ENCODE measurements around the gene CR1L.
"Not testable (repeated sequence)": the region's sequence is repeated elsewhere in the genome, so short reads cannot be mapped to it uniquely, and the experiment has no call there.

Gene CR1L

DNA sequence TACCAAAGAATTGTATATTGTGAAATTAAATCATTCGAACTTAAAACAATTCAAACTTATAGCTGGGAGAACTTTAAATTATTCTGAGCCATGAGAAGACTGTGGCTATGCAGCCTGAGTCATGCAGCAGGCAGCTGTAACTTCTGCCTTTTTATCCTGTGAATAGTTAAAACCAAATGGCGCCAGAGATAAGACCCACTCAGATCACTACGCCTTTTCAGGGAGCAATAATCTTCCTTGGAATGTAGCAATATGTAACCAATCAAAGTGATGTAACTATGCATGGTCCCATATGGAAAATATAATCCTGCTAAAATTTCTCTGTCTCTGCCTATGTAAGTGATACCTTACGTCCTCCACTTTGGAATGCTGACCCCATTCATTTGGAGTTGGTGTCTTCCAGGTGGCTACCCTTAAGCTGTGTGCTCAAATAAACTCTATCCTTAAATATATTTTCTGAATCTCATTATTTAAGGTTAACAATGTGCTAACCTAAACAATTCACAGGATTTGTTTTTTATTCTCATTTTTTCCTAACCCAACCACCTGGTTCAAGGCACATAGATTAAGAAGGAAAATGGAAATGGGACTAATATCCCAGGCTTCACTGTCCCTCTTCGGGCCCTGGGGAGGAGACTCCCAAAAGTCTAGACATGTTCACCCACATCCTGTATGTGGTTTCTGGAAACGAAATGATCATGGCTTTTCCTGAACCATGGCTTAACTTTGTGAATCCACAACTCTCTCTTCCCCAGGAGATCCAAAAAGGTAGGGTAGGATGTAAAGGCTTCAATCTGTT, 35.9 kb downstream of the CR1L start:
- not testable (repeated sequence) for DNase-seq (ENCODE audit: low read depth, low spot score)

DNA sequence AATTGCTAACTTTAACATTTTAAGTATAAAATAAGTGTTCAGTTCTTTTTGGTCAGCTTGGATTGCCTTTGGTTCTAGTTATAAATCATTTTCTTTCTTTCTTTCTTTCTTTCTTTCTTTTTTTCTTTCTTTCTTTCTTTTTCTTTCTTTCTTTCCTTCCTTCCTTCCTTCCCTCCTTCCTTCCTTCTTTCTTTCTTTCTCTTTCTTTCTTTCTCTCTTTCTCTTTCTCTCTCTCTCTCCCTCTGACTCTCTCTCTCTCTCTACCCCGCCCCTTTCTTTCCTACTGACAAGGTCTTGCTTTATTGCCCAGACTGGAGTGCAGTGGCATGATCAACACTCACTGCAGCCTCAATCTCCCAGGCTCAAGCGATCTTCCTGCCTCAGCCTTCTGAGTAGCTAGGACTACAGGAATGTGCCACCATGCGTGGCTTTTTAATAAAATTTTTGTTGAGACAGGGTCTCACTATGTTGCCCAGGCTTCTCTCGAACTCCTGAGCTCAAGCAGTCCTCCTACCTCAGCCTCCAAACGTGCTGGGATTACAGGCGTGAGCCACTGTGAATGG, 38.0 kb downstream of the CR1L start:
- not testable (repeated sequence) for DNase-seq (ENCODE audit: low read depth, low spot score)

DNA sequence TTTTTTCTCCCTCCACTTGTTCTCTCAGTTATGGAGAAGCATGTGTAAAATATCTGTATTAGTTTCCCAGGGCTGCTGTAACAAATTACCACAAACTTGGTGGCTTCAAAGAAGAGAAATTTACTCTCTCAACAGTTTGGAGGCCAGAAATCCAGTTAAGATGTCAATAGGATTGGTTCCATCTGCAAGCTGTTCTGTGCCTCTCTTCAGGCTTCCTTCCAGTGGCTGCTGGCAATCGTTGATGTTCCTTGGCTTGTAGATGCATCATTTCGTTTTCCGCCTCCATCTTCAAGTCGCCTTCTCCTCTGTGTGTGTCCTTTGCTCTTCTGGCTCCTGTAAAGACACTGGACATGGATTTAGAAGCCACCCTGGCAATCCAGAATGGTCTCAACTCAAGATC, 45.6 kb downstream of the CR1L start:
- not testable (repeated sequence) for DNase-seq (ENCODE audit: low read depth, low spot score)

DNA sequence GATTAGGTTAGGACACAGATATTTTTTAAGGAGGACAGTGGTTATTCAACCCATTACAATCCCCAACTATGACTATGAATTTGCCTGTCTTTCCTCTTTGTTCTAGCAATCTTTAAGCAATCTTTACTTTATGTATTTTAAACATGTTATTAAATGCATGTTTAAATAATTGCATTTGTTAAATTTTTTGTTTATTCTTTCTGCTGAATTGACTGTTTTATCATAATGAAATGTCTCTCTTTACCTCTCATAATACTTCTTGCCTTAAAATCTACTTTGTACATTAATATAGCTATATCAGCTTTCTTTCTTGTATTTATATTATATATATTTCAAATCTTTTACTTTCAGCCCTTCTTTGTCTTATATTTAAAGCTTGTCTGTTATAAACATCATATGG, 46.1 kb downstream of the CR1L start:
- DNase-seq (ENCODE audit: low read depth, low spot score): no peak

DNA sequence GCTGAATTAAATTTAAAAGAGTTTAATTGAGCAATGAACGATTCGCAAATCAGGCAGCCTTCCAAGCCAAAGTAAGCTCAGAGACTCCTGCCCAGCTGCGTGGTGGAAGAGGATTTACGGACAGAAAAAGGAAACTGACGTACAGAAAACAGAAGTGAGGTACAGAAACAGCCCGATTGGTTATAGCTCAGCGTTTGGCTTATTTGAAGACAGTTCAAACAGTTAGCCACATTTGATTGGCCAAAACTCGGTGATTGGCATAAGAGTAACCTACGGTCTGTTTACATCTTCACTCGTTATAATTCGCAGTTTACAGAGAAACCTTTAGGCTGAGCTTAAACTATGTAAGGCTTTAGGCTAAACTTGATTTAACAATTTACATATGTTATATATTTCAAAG, 46.9 kb downstream of the CR1L start:
- DNase-seq (ENCODE audit: low read depth, low spot score): no peak

DNA sequence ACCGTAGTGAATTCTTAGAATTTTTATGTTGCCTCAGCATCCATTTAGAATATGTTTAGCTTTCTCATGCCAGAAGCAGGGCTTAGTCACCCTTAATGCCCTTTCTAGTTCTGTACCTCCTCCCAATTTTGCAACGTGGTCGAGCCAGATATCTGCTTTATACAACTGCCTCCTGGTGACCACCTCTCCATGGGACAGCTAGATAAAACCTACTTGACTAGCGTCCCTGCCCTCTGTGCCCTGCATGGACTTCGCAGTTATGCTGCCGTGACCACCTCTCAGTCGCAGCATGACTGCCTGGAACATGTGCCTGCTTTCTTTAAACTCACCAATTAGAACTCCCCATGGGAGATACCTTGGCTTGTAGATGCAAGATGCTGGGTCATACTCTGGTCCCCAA, 47.4 kb downstream of the CR1L start:
- not testable (repeated sequence) for DNase-seq (ENCODE audit: low read depth, low spot score)

DNA sequence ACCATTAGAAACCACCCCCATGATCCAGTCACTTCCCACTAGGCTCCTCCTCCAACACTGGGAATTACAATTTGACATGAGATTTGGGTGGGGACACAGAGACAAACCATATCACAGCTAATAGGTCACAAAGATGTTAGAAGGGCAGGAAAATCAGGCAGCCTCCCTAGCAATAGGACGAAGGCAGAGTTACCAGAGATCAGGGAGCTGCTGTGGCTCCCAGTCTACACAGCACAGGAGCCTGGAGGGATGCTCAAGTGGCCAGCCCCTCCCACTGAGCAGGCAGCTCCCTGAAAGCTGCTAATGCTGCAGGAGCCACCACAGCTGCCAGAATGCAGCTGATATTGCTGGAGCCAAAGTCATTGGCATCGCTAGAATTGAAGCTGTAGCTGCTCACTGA, 51.0 kb downstream of the CR1L start:
- no peak for DNase-seq (ENCODE audit: low read depth, low spot score)

DNA sequence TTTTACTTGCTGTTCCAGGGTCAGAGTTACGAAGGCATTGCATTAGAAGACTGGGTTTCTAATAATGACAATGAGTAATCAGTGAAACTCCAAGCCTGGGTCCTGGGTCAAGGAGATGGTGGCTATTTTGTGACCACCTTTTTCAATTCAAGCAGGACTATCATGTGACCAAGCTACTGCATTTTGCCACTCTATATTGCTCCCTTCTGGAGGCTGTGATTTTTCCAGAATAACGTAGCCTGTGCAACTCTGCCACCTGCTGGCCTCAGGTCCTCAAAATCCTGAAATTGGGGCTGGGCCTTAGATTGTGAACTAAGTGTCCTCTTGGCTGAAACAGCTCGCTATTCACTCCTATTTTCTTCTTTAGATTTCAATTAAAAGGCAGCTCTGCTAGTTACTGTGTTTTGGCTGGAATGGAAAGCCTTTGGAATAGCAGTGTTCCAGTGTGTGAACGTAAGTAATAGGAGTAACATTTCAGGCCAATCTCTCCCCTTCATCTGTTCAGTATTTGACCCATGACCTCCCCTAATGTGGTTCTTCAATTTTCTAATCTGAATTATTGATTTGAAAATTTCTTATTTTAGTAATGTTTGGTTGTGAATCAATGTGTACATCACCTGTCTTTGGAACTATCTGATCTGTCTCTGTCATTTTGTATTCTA, 54.0 kb downstream of the CR1L start:
- DNase-seq (ENCODE audit: low read depth, low spot score): no peak

DNA sequence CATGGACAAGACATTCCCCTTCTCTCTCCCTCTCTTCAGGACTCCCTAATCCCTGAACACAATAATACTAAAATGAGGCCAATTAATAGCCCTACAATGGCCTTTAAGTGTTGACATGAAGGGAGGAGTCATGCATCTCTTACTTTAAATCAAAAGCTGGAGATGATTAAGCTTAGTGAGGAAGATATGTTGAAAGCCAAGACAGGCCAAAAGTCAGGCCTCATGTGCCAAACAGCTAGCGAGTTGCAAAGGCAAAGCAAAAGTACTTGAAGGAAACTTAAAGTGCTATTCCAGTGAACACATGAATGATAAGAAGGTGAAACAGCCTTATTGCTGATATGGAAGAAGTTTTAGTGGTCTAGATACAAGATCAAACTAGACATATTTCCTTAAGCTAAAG, 57.4 kb downstream of the CR1L start:
- no peak for DNase-seq (ENCODE audit: low read depth, low spot score)

DNA sequence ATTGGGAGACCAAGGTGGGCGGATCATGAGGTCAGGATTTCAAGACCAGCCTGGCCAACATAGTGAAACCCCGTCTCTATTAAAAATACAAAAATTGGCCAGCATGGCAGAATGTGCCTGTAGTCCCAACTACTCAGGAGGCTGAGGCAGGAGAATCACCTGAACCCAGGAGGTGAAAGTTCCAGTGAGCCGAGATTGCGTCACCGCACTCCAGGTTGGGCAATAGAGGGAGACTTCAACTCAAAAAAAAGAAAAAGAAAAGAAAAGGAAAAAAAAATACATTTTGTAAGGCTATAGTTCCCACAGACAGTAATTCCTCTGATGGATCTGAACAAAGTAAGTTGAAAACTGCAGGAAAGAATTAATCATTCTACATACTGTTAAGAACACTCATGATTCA, 58.8 kb downstream of the CR1L start:
- DNase-seq (ENCODE audit: low read depth, low spot score): no peak

DNA sequence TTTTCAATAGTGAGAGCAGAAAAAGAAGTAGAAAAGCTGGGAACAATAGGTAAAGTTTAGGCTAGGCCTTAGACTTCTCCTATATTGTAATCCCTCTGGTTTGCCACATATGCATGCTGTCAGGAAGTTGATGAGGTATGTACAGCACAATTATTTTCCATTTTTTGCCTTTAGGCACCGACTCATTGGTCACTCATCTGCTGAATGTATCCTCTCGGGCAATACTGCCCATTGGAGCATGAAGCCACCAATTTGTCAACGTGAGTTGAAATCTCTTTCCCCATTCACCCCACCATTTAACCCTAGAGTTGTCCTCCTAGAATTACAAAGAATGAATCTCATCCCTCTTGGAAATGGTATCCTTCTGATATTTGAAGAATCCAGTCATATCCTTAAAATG, 63.1 kb downstream of the CR1L start:
- DNase-seq (ENCODE audit: low read depth, low spot score): not testable (repeated sequence)

DNA sequence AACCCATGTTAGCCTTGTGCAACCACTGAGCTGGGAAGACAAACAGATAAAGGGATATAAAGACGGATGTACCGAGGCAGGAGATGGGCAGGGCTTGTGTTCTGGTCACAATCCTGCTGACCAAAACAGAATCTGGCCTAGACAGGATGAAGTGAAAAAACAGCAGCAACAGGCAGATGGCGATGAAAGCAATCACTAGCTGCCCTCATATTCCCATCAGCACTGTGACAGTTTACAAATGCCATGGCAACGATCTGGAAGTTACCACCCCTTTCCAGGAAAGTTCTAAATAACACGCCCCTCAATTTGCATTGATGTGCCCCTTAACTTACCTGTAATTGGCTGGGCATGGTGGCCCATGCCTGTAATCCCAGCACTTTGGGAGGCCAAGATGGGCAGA, 66.4 kb downstream of the CR1L start:
- DNase-seq (ENCODE audit: low read depth, low spot score): no peak

DNA sequence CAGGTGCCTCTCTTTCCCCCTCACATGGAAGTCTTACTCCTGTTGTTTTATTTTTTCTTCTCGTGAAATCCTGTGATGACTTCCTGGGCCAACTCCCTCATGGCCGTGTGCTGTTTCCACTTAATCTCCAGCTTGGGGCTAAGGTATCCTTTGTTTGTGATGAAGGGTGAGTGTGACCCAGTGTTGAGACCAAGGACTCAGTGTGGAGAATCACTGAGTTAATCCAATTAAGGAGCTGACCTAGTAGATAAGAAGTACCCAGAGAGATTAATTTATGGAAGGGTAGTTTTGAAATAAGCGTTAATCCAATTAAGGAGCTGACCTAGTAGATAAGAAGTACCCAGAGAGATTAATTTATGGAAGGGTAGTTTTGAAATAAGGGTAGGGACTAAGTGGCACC, 67.8 kb downstream of the CR1L start:
- DNase-seq (ENCODE audit: low read depth, low spot score): not testable (repeated sequence)

DNA sequence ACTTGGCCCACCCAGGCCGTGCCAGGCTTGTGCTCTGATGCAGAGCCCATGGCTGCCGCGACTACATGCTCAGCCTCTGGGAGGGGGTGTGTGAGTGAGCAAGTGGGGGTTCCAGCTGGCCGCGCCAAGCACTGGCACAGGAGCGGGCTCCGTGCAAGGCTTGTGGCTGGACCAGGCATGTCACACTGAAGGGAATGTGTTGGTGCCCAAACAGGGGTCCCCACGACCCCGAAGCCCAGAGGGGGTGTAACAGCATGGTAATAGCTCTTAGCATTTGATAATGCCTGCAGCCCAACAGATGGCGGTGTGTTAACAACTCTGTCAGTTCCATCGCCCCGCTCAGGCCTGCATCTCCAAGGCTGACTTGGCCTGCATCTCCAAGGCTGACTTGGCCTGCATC, 68.6 kb downstream of the CR1L start:
- no peak for DNase-seq (ENCODE audit: low read depth, low spot score)

DNA sequence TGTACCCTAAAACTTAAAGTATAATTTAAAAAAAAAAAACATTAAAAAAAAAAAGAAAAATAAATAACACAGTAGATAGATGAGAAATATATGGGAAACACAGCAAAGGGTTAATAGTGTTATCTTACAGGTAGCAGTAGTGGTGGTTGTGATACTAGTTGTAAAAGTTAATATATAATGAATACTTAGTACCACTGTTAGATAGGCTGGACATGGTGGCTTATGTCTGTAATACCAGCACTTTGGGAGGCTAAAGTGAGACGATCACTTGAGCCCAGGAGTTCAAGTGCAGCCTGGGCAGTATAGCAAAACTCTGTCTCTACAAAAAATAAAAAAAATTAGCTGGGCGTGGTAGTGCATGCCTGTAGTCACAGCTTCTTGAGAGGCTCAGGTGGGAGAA, 74.3 kb downstream of the CR1L start:
- DNase-seq (ENCODE audit: low read depth, low spot score): no peak

DNA sequence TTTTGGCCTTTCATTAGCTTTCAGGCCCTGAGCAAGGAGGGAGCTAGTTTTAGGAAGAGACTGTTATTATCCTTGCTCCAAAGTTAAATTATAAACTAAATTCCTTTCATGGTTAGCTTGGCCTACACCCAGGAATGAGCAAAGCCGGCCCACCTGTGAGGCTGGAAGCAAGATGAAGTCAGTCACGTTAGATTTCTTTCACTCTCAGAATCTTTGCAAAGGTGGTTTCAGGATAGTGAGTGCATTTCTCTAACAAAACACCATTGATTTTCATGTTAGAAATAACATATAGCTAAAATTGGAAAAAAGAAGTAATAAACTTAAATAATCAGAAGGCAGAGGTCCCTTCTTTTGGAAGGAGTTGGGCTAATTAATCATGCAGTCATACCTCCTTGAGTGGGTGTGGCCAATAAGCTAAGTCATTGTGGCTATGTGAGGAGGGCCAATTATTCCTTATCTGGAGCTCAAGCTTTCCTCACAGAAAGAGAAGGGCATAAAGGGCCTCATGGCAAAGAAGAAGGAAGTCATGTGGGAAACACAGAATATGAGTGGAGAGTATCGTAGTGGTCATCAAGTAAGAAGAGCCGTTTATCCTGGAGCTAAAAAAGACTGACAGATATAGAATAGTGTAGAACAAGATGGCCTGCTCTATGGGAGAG, 83.4 kb downstream of the CR1L start:
- not testable (repeated sequence) for DNase-seq (ENCODE audit: low read depth, low spot score)

DNA sequence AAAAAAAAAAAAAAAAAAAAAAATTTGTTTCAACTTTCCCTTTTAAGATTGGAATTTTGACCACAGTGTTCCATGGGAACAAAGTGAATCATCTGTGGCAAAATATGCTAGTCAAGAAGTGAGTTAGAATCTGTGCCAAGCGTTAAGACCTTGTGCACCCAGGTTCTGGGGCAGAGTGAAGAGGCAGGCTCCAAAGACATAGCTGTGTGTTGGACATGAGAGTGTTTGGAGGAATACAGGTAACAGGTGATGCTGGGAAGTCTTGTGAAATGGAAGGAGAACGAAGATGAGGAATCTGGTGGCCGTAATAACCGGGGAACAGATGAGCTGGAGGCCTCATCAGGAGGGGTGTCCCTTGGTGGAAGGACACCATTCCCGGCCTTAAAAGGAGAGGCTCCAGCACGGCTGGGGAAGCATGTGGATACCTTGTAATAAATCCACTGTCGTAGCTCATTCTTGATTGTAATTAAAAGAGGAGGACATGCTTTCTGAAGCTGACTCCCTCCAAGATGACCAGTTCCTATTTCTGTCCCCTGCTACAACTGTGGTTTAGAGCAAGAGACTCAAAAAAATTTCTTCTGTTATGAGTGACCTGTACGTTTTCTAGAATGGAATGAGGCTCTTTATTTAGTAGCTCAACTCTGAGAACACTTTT, 92.7 kb downstream of the CR1L start:
- not testable (repeated sequence) for DNase-seq (ENCODE audit: low read depth, low spot score)

DNA sequence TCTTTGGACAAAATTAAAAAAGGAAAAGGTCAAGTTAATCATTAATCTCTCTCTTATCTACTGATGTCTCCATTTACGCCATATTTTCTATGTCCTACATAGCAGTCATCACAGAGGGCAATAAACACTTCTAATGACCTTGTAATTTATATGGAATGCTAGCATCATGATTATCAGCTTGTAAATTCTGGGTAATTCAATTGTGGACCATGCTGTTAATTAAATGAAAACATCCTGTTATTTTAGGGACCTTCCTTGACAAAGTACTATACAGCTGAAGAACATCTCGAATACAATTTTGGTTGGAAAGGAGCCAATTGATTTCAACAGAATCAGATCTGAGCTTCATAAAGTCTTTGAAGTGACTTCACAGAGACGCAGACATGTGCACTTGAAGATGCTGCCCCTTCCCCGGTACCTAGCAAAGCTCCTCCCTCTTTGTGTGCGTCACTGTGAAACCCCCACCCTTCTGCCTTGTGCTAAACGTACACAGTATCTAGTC, 93.3 kb downstream of the CR1L start:
- DNase-seq (ENCODE audit: low read depth, low spot score): not testable (repeated sequence)

DNA sequence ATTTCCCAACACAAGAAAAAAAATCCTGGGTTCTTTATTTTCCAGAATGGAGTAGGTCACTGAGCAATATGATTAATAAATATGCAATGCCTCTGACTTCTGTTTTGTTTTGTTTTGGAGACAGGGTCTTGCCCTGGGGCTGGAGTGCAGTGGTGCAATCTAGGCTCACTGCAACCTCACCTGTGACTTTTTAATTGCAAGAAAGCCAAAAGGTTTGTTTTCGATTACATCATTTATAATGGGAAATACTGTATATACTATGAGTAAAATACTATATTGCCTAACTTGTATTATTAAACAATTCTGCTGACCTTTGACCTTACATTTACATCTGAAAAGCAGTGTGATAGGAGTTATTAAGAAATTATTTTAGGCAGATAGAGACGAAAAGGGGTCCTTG, 95.3 kb downstream of the CR1L start:
- DNase-seq (ENCODE audit: low read depth, low spot score): no peak

DNA sequence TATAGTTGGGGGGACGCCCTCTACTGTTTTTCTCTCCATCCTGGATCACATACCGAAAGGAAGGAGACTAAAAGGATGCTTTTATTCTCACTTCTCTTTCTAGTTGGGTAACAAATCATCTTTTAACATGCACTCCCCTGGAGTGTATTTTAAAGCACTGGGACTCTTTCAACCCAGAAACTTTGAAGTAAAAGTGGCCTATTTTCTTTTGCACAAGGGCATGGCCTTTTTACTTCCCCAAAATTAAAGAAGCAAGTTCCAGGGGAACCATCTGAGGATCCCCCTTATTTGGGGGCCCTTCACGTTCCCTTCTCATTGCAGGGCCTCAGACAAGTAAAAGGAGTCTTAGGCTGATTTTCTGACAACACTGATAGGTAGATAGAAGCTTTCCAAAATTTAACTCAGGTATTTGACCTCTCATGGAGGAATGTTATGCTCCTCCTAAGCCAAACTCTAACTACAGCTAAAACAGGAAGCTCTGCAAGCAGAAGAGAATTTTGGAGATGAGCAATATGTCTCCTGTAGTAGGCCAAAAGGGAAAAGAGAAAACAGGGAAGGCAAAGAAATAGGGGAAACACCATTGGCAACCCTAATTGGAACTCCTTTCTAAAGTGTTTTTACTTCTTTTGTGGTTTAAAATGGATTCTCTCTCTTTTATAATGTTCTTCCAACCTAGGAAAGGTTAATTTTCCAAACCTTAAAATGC, 98.1 kb downstream of the CR1L start:
- no peak for DNase-seq (ENCODE audit: low read depth, low spot score)

DNA sequence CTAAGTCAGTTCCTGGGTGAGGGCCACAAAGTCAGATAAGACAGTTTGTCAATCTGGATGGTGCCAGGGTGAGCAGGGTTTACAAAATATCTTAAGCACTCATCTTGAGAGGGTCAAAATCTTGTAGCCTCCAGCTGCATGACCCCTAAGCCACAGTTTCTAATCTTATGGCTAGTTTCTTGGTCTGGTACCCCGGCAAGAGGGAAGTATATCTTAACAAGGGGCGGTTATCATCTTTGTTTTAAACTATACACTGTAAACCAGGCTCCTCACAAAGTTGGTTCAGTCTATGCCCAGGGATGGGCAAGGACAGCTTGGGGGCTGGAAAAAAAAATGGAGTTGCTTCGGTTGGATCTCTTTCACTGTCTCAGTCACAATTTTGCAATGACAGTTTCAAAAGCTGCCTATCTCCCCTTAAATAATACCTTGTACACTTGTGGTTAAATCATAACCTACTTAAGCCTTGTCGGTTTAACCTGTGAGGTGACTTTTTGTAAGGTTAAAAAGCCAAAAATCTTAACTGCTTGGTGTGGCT, 99.1 kb downstream of the CR1L start:
- no peak for DNase-seq (ENCODE audit: low read depth, low spot score)

All from activated naive CD8-positive, alpha-beta T cell treated with anti-CD3 and anti-CD28 coated beads, Interleukin-2, amount 50 U/mL, for 16 hours (primary cell).